AG09309 (cell line): ENCODE measurements around the gene AATK.

ENCODE experiments used
- DNase-seq: peaks from one replicate; pipeline ENCODE4 v3.0.0-alpha.2; 2010; ENCODE audit warnings: low read depth
- H3K4me3 ChIP-seq: 2 replicates; pipeline ENCODE4 v1.5.1; 2011; ENCODE audit warnings: mild to moderate bottlenecking, low read depth, low read length, moderate library complexity; ENCODE audit not compliant: control insufficient read depth
- TF ChIP-seq, protein P1 (sequence below): IDR thresholded peaks from 2 replicates; pipeline ENCODE4 v1.5.1; 2011; ENCODE audit warnings: mild to moderate bottlenecking, low read depth, low read length, inconsistent platforms; ENCODE audit not compliant: insufficient read depth, control insufficient read depth; ENCODE audit errors: missing control alignments

The AATK gene

DNA sequence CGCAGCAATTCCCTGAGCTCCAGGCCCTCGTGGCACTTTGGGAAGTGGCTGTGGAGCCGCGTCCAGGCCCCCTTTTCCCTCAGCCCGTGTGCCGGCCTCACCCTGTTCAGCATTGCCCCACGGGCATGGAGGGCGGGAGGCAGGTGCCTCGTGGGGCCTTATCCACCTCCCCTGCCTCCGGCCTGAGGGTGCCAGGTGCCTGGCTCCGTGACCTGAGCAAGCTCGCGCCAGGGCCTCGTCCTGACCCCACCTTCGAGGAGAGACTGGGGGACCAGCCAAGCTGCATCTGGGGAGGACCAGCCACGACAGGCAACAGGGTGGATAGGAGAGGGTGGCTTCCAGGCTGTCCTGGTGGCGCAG, 27.0 kb upstream of the AATK start:
- TF ChIP-seq, protein P1, sequence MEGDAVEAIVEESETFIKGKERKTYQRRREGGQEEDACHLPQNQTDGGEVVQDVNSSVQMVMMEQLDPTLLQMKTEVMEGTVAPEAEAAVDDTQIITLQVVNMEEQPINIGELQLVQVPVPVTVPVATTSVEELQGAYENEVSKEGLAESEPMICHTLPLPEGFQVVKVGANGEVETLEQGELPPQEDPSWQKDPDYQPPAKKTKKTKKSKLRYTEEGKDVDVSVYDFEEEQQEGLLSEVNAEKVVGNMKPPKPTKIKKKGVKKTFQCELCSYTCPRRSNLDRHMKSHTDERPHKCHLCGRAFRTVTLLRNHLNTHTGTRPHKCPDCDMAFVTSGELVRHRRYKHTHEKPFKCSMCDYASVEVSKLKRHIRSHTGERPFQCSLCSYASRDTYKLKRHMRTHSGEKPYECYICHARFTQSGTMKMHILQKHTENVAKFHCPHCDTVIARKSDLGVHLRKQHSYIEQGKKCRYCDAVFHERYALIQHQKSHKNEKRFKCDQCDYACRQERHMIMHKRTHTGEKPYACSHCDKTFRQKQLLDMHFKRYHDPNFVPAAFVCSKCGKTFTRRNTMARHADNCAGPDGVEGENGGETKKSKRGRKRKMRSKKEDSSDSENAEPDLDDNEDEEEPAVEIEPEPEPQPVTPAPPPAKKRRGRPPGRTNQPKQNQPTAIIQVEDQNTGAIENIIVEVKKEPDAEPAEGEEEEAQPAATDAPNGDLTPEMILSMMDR = no peak
- no peak for DNase-seq
- H3K4me3 ChIP-seq = no peak overlapping the region

DNA sequence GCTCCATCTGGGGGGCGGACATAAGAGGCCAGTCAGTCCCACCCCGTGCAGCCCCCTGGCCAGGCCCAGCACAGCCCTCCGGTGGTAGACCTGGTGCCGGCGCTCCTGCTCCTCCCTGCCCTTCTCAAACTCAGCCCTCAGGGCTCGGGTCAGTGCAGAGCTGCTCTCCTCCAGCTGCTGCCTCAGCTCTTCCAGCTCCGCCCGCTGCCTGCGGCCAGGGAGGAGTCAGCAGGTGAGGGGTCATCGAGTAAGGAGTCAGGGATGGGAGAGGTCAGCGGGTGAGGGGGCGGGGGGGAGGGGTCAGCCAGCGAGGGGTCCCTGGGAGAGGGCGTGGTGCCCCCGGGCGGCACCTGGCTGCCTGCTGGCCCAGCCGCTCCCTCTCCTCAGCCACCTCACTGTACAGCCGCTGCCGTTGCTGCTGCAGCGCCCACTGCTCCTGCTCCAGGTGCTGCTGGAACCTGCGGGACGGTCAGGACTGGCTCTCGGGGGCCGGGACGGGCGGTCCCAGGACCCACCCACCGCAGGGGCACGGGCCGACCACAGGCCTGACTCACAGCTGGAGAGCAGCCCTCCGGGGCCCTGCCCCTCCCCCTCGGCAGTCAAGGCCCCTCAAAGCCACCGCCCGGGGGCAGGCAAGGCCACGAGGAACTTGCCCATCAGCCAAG, 26.5 kb upstream of the AATK start:
- H3K4me3 ChIP-seq = no peak overlapping the region
- DNase-seq = no peak
- TF ChIP-seq, protein P1 = no peak

DNA sequence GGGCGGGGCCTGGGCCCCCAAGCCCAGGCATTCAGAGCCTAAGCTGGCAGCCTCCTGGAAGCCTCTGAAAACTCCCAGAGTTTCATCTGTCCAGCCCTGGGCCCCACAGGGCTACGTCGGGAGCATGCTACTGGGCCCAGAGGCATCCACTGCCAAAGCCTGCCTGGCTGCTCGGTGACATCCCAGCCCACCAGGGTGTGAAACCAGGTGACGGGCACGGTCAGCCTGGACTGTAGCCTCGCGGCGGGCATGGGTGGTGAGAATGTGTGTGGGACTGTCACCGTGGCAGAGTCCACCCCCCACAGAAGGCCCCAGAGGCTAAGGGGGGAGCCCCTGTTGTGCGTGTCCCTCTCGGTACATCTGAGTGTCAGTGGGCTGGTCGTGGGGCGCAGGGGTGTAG, 25.6 kb upstream of the AATK start:
- TF ChIP-seq, protein P1 = no peak
- no peak overlapping the region for H3K4me3 ChIP-seq
- no peak for DNase-seq

DNA sequence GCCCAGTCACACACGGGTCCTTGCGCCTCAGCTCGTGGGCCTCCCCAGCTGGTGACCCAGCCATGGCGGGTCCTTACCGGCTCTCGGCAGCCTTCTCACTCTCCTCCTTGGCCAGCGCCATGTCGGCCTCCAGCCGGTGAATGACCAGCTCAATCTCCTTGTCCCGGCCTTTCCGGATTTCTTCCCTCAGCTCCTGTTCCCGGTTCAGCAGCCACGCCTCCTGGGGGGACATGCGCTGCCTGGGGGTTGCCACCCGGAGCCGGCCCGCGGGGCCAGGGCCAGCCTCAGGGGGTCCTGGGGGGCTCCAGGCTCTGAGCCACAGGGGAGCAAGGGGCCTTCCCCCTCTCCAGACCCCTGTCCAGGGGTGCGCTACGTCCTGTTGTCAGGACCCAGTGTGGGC, 25.1 kb upstream of the AATK start:
- DNase-seq = no peak
- H3K4me3 ChIP-seq = no peak overlapping the region
- TF ChIP-seq, protein P1 = no peak

DNA sequence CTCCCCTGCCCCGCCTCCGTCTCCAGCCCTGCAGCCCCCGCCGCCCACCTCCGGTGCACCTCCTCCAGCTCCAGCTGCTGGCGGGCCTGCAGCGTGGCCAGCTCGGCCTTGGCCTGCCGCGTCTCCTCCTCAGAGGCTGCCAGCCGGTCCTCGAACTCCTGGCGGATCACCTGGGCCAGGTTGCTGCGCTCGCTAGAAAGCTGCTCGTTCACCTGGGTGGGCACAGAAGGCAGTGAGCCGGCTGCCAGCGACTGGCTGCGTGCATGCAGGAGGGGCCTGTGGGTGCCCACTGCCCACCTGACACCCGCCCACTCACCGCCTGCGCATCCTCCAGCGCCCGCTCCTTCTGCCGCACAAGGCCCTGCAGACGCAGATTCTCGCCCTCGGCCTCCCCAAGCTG, 24.6 kb upstream of the AATK start:
- TF ChIP-seq, protein P1 = no peak
- no peak overlapping the region for H3K4me3 ChIP-seq
- no peak for DNase-seq

DNA sequence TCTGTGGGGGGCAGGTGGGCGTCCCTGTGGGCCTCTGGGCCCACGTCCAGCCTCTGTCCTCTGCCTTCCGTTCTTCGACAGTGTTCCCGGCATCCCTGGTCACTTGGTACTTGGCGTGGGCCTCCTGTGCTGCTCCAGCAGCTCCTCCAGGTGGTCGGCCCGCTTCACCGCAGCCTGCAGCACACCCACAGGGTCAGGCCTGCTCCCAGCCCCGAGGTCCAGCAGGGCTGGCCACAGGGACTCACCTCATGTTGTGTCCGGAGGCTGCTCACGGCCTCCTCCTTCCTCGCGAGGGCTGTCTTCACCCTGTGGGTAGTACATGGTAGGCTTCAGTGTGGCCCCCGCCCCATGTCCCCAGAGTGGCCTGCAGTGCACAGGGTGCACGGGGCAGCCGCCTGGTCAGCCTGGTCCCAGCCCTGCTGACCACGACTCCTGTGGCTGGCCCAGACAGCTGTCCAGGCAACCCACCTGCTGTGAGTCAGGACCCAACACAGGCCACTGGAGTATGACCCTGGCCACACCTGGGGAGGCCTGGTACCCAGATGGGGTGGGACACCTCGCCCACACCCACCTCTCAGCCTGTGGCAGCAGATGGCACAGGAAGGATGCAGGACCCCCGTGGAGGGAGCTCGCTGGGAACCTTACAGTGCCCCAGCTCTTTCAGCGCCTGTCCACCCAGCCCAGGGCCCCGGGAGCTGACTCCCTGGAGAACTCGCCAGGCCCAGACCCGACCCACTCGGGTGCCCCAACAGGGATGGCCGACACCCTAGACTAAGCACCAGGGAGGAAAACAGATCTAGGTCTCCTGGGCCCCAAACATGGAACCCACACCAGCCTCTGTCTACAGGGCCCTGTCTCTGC, 23.9 kb upstream of the AATK start:
- TF ChIP-seq, protein P1 = no peak
- H3K4me3 ChIP-seq = no peak overlapping the region
- no peak for DNase-seq
